Body of pancreas (tissue), 4 donors: ENCODE data around the gene LIF.

Source experiments
- CTCF ChIP-seq, 7 experiments: fragments of 450-650 bp in 4 of 7; fragments of 200-600 bp in 3 of 7; sonication (generic) in 3 of 7; IDR thresholded peaks; one replicate each; pipeline ENCODE4 v1.5.1; 2016 to 2019; ENCODE audit warnings: antibody characterized with exemption in 7 of 7
- POLR2A ChIP-seq, 3 donors: fragments of 450-650 bp; IDR thresholded peaks; one replicate each; pipeline ENCODE4 v1.6.1; 2016; ENCODE audit warnings: antibody characterized with exemption in 3 of 3, mild to moderate bottlenecking in 2 of 3

DNA sequence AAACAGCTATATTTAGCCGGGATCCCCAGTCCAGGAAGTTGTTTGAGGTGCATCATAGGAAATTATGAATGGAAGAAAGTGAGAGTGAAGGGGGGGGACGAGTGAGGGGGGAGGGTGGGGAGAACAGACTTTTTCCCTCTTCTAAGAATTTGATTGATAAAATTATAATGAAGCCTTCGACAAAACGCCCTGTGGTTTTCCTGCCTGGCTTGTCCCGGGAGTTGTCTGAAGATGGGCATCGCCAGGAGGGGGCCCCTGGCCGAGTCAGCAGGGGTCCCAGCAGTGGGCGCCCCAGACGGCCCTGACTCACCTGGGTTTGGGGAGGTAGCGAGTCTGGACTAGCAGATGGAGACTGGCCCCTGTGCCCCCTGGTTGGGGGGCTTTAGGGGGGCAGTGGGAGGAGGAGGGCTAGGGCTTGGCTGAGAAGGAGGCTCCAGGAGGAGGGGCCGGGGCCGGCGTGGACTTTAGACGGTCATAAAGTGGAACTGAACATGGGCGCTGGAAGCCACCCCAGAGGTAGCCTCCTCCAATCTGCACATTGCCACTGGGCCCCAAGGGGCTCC is 336 bp upstream of the LIF start:
- TF ChIP-seq POLR2A (IDR thresholded peaks at IDR 0.05) = no peak
- no peak for TF ChIP-seq CTCF (IDR thresholded peaks at IDR 0.05)
